IMR-90 (cell line): ENCODE data around the gene CACNA2D3.

Source experiments
- BHLHE40 ChIP-seq: fragments of 150-350 bp; IDR thresholded peaks from 2 replicates; pipeline ENCODE4 v1.6.1; 2016; ENCODE audit warnings: mild to moderate bottlenecking, low read depth, low read length
- CTCF ChIP-seq: conservative IDR thresholded peaks from 2 replicates; pipeline ENCODE4 v1.5.1; 2012; ENCODE audit warnings: mild to moderate bottlenecking, low read depth, low read length, improper control_type of control experiment
- MAFK ChIP-seq: IDR thresholded peaks from 2 replicates; pipeline ENCODE4 v1.6.1; 2012; ENCODE audit warnings: low read depth, low read length, improper control_type of control experiment
- NFE2L2 ChIP-seq: fragments of 150-350 bp; IDR thresholded peaks from 2 replicates; pipeline ENCODE4 v1.6.1; 2016; ENCODE audit warnings: low read depth, mild to moderate bottlenecking, low read length
- POLR2A ChIP-seq: IDR thresholded peaks from 2 replicates; pipeline ENCODE4 v1.6.1; 2012; ENCODE audit warnings: mild to moderate bottlenecking, low read depth, low read length
- RAD21 ChIP-seq: IDR thresholded peaks from 2 replicates; pipeline ENCODE4 v1.6.1; 2012; ENCODE audit warnings: low read length, improper control_type of control experiment
- RCOR1 ChIP-seq: IDR thresholded peaks from 2 replicates; pipeline ENCODE4 v1.6.1; 2012; ENCODE audit warnings: mild to moderate bottlenecking, low read length, improper control_type of control experiment; ENCODE audit not compliant: insufficient replicate concordance
- SMC3 ChIP-seq: fragments of 150-350 bp; IDR thresholded peaks from 2 replicates; pipeline ENCODE4 v1.6.1; 2016; ENCODE audit warnings: low read depth, mild to moderate bottlenecking, antibody characterized with exemption, low read length, moderate library complexity
- USF2 ChIP-seq: fragments of 150-350 bp; IDR thresholded peaks from 2 replicates; pipeline ENCODE4 v1.6.1; 2017; ENCODE audit warnings: mild to moderate bottlenecking, antibody characterized with exemption, low read length, low read depth

GRCh38 chr3:54733106-54734006 lies 611.0 kb downstream of the CACNA2D3 start:
- TF ChIP-seq MAFK (no peak), RCOR1 (no peak), CTCF (no peak), USF2 (no peak), NFE2L2 (no peak), SMC3 (no peak), RAD21 (no peak), POLR2A (no peak), BHLHE40 (no peak)
